Measurements from ENCODE around the gene JARID2. TPM values are rescaled to one million over a fixed set of nuclear protein-coding genes. Genes with fewer than 3 reads are reported as not detected.

The JARID2 gene
- total RNA-seq, 2 experiments from 2014 or later: 33.0 to 33.2 TPM

DNA sequence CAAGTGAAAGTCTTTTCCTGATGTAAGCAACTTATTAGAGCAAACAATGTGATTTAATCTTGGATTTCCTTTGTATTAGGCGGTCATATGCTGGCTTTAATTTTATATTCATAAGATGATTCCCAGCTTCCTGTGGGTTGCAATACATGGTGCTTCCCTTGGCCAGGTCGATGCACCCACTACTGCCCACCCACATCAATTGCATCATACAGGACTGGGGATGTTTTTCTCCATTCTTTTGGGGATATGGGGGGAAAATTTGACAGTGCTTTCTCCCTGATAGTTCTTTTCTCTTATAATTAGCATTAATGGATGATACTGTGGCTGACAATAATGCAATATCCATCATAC, 187.6 kb downstream of the JARID2 start:
- DNase-seq (no peak), ATAC-seq (peak; percentile 4)
- H3K4me1 Mint-ChIP-seq (ENCODE audit: low read depth): peaks cover 85% of the 10 kb centered on the region
- POLR2A ChIA-PET: interaction anchor here (0.7 to 1.0 kb wide), 2 partner anchors 33 to 45 kb away, joined by 3 read pairs; no protein-coding TSS in a partner anchor
- peak overlapping the region; percentile 75 for H3K27ac Mint-ChIP-seq
- CTCF ChIA-PET: interaction anchor here (1.4 kb wide), 1 partner anchor 13 kb away, joined by 4 read pairs; no protein-coding TSS in a partner anchor
- peak overlapping the region; percentile 19 for H3K4me3 Mint-ChIP-seq
- peaks cover 7% of the 10 kb centered on the region for H3K9me3 Mint-ChIP-seq (ENCODE audit: insufficient read depth)
- peaks cover 46% of the 10 kb centered on the region for H3K36me3 Mint-ChIP-seq (ENCODE audit: low read depth)
- H3K27me3 Mint-ChIP-seq (ENCODE audit: low read depth): no peaks in the 10 kb centered on the region

DNA sequence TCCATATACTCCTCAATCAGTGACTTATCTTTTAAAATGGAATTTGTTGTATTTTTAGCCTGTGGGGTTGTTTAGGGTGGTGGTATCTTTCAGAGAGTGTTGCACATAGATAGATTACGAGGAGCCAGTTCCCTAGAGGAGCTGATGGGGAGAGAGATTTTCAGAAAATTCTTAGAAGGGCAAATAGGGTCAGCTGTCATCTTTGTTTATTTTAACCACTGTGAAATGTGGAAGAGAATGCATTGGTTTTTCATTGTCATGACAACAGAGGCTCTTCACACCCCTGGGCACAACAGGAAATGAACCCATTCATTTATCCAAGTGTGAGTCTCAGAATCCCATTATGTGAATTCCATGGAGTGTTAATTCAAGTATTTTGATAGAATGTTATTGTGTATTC, 188.4 kb downstream of the JARID2 start:
- ATAC-seq: no peak
- Mint-ChIP-seq H3K27me3 (ENCODE audit: low read depth) (no peaks in the 10 kb centered on the region), H3K9me3 (ENCODE audit: insufficient read depth) (peaks cover 7% of the 10 kb centered on the region), H3K4me1 (ENCODE audit: low read depth) (peaks cover 86% of the 10 kb centered on the region), H3K36me3 (ENCODE audit: low read depth) (peaks cover 44% of the 10 kb centered on the region), H3K27ac (peak overlapping the region; percentile 85), H3K4me3 (no peak overlapping the region)
- no peak for DNase-seq
- ChIA-PET POLR2A (interaction anchor here (1.5 kb wide), 1 partner anchor 34 kb away, joined by 4 read pairs; no protein-coding TSS in a partner anchor), CTCF (interaction anchor here (1.2 to 1.7 kb wide), 6 partner anchors 8 to 46 kb away, joined by 3 to 5 read pairs (median 4); no protein-coding TSS in a partner anchor)

- ChIA-PET POLR2A (interaction anchor here (0.6 to 1.5 kb wide), 2 partner anchors 34 to 67 kb away, joined by 4 read pairs; no protein-coding TSS in a partner anchor), CTCF (interaction anchor here (1.2 to 1.7 kb wide), 6 partner anchors 9 to 47 kb away, joined by 3 to 5 read pairs (median 4); no protein-coding TSS in a partner anchor)
- peak overlapping the region; percentile 85 for H3K27ac Mint-ChIP-seq
- no peaks in the 10 kb centered on the region for H3K27me3 Mint-ChIP-seq (ENCODE audit: low read depth)
- DNase-seq: no peak
- H3K9me3 Mint-ChIP-seq (ENCODE audit: insufficient read depth): peaks cover 7% of the 10 kb centered on the region
- H3K36me3 Mint-ChIP-seq (ENCODE audit: low read depth): peaks cover 40% of the 10 kb centered on the region
- no peak for ATAC-seq
- peak overlapping the region; percentile 52 for H3K4me3 Mint-ChIP-seq
- peaks cover 88% of the 10 kb centered on the region for H3K4me1 Mint-ChIP-seq (ENCODE audit: low read depth)
Measured at GRCh38 chr6:15434823-15435380, 189.0 kb downstream of the JARID2 start.

DNA sequence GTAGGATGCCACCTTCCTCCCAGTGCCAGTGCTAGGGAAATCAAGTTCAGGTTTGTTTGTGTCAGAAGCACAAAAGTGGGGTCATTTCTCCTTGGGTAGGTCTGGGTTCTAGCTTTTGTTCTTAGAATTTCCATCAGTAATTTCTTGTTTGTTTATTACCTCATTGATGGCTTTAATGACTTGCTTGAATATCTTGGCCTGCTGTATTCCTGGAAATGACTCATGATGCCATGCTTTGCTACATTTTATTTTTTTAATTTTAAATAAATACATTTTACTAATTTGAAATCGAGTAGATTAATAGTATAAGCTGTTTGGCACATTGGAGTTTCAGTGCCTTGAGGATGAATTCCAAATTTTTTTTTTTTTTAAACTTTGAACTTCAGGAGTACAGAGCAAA, 189.6 kb downstream of the JARID2 start:
- peak overlapping the region; percentile 85 for H3K27ac Mint-ChIP-seq
- POLR2A ChIA-PET: interaction anchor here (1.8 kb wide), 1 partner anchor 14 kb away, joined by 5 read pairs; no protein-coding TSS in a partner anchor
- no peak for DNase-seq
- CTCF ChIA-PET: interaction anchor here (0.7 to 1.7 kb wide), 5 partner anchors 10 to 47 kb away, joined by 3 to 5 read pairs (median 5); no protein-coding TSS in a partner anchor
- H3K9me3 Mint-ChIP-seq (ENCODE audit: insufficient read depth): peaks cover 7% of the 10 kb centered on the region
- no peaks in the 10 kb centered on the region for H3K27me3 Mint-ChIP-seq (ENCODE audit: low read depth)
- H3K4me1 Mint-ChIP-seq (ENCODE audit: low read depth): peaks cover 91% of the 10 kb centered on the region
- H3K36me3 Mint-ChIP-seq (ENCODE audit: low read depth): peaks cover 41% of the 10 kb centered on the region
- no peak overlapping the region for H3K4me3 Mint-ChIP-seq
- no peak for ATAC-seq

GRCh38 chr6:15436451-15436850, 190.6 kb downstream of the JARID2 start:
- ATAC-seq (no peak), DNase-seq (no peak)
- Mint-ChIP-seq H3K9me3 (ENCODE audit: insufficient read depth) (peaks cover 7% of the 10 kb centered on the region), H3K27me3 (ENCODE audit: low read depth) (no peaks in the 10 kb centered on the region), H3K4me3 (no peak overlapping the region), H3K36me3 (ENCODE audit: low read depth) (peaks cover 42% of the 10 kb centered on the region), H3K4me1 (ENCODE audit: low read depth) (peaks cover 95% of the 10 kb centered on the region), H3K27ac (peak overlapping the region; percentile 80)
- CTCF ChIA-PET: no interaction called here
- POLR2A ChIA-PET: interaction anchor here (1.8 kb wide), 1 partner anchor 15 kb away, joined by 5 read pairs; no protein-coding TSS in a partner anchor

- H3K27ac Mint-ChIP-seq: peak overlapping the region; percentile 80
- ATAC-seq (no peak), DNase-seq (no peak)
- ChIA-PET POLR2A (interaction anchor here (1.8 kb wide), 1 partner anchor 15 kb away, joined by 5 read pairs; no protein-coding TSS in a partner anchor), CTCF (no interaction called here)
- H3K9me3 Mint-ChIP-seq (ENCODE audit: insufficient read depth): peaks cover 7% of the 10 kb centered on the region
- H3K36me3 Mint-ChIP-seq (ENCODE audit: low read depth): peaks cover 42% of the 10 kb centered on the region
- H3K27me3 Mint-ChIP-seq (ENCODE audit: low read depth): no peaks in the 10 kb centered on the region
- no peak overlapping the region for H3K4me3 Mint-ChIP-seq
- H3K4me1 Mint-ChIP-seq (ENCODE audit: low read depth): peaks cover 91% of the 10 kb centered on the region
Measured at GRCh38 chr6:15437090-15437635, 191.3 kb downstream of the JARID2 start.

- CTCF ChIA-PET: interaction anchor here (1.0 to 5.1 kb wide), 10 partner anchors 10 to 113 kb away, joined by 3 to 40 read pairs (median 3); no protein-coding TSS in a partner anchor
- Mint-ChIP-seq H3K27ac (peak overlapping the region; percentile 75), H3K4me1 (ENCODE audit: low read depth) (peaks cover 83% of the 10 kb centered on the region), H3K9me3 (ENCODE audit: insufficient read depth) (peaks cover 6% of the 10 kb centered on the region), H3K27me3 (ENCODE audit: low read depth) (no peaks in the 10 kb centered on the region), H3K4me3 (peak overlapping the region; percentile 1), H3K36me3 (ENCODE audit: low read depth) (peaks cover 40% of the 10 kb centered on the region)
- POLR2A ChIA-PET: interaction anchor here (1.3 to 1.9 kb wide), 2 partner anchors 19 to 35 kb away, joined by 4 to 9 read pairs; no protein-coding TSS in a partner anchor
- ATAC-seq (peak; percentile 40), DNase-seq (no peak)
Measured at GRCh38 chr6:15439410-15440025, 193.6 kb downstream of the JARID2 start.

DNA sequence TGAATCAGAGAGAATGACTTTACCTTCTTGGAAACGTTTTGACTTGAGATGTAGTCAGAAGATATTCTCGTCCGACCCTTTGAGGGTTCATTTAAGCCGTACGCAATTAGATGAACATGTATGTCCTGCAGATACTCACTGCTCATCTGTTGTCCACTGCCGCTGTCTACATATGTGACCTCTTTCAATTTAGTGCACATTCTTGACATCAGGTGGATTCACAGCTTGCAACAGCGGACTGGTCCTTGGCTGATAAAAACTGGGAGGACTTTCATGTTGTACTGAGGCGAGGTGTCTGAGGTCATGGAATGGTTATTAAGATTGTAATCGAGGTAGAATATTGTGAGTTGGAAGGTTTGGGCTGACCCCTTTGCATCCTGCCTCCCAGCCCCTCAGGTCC, 194.2 kb downstream of the JARID2 start:
- ChIA-PET POLR2A (interaction anchor here (0.6 to 1.9 kb wide), 2 partner anchors 26 to 36 kb away, joined by 3 to 9 read pairs; no protein-coding TSS in a partner anchor), CTCF (interaction anchor here (0.9 to 5.1 kb wide), 15 partner anchors 18 to 213 kb away, joined by 3 to 40 read pairs (median 4); no protein-coding TSS in a partner anchor)
- no peak for DNase-seq
- peaks cover 1% of the 10 kb centered on the region for H3K9me3 Mint-ChIP-seq (ENCODE audit: insufficient read depth)
- no peak overlapping the region for H3K4me3 Mint-ChIP-seq
- H3K27me3 Mint-ChIP-seq (ENCODE audit: low read depth): no peaks in the 10 kb centered on the region
- peak overlapping the region; percentile 75 for H3K27ac Mint-ChIP-seq
- H3K4me1 Mint-ChIP-seq (ENCODE audit: low read depth): peaks cover 83% of the 10 kb centered on the region
- no peak for ATAC-seq
- H3K36me3 Mint-ChIP-seq (ENCODE audit: low read depth): peaks cover 35% of the 10 kb centered on the region

DNA sequence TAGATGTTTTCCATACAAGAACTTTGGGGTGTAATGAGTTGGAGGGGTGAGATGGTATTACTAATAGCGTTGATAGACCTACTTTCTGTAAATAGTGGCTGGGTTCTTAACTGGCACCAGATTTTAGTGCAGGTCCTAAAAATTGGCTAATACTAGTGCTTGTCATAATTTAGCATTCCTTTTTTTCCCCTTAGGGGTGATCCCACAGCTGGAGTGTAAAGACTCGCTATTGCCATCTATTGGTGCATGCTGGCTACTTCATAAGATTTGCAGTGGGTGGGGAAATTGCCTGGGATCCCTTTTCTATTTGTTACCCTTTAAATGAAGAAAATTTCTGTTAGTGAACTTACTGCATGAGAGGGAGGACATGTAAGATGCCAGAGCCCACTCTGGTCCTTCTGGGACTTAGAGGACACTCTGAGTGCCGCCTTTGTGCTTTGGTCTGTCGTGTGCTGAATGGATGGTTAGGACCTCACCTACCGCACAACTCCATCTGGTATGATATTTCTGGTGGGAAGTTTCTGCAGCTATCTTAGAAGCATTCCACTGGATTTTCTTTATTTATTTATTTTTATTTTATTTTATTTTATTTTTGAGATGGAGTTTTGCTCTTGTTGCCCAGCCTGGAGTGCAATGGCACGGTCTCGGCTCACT, 195.5 kb downstream of the JARID2 start:
- DNase-seq (peak; percentile 53), ATAC-seq (no peak)
- H3K27ac Mint-ChIP-seq: no peak overlapping the region
- POLR2A ChIA-PET: no interaction called here
- H3K4me3 Mint-ChIP-seq: no peak overlapping the region
- H3K27me3 Mint-ChIP-seq (ENCODE audit: low read depth): no peaks in the 10 kb centered on the region
- H3K9me3 Mint-ChIP-seq (ENCODE audit: insufficient read depth): no peaks in the 10 kb centered on the region
- H3K4me1 Mint-ChIP-seq (ENCODE audit: low read depth): peaks cover 74% of the 10 kb centered on the region
- peaks cover 29% of the 10 kb centered on the region for H3K36me3 Mint-ChIP-seq (ENCODE audit: low read depth)
- CTCF ChIA-PET: interaction anchor here (0.5 to 5.1 kb wide), 17 partner anchors 17 to 724 kb away, joined by 3 to 40 read pairs (median 4); no protein-coding TSS in a partner anchor

- CTCF ChIA-PET: interaction anchor here (0.9 to 5.1 kb wide), 7 partner anchors 20 to 725 kb away, joined by 3 to 40 read pairs (median 5); no protein-coding TSS in a partner anchor
Measured at GRCh38 chr6:15441981-15442380, 196.1 kb downstream of the JARID2 start.

DNA sequence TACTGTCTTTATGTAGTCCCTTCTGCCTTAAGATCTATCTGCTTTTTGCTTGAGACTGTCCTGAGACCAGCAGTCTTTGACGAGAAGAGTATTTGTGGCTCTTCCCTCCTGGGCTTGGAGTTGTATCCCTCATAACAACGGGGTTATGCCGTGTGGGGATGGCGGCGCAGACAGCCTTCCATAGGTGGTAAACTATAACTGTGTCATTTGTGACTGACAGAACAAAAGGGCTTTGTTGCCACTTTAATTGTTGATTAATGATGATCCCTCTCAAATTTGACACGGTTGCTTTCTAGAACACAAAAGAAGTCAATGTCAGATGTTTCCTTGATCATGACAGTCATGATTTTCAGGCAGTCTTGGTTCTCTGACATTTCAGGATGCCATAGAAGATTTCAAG, 196.6 kb downstream of the JARID2 start:
- H3K9me3 Mint-ChIP-seq (ENCODE audit: insufficient read depth): no peaks in the 10 kb centered on the region
- POLR2A ChIA-PET: no interaction called here
- H3K27ac Mint-ChIP-seq: peak overlapping the region; percentile 5
- no peaks in the 10 kb centered on the region for H3K27me3 Mint-ChIP-seq (ENCODE audit: low read depth)
- no peak for DNase-seq
- ATAC-seq: no peak
- H3K4me1 Mint-ChIP-seq (ENCODE audit: low read depth): peaks cover 71% of the 10 kb centered on the region
- no peak overlapping the region for H3K4me3 Mint-ChIP-seq
- CTCF ChIA-PET: interaction anchor here (0.9 to 5.1 kb wide), 6 partner anchors 20 to 193 kb away, joined by 3 to 40 read pairs (median 8); no protein-coding TSS in a partner anchor
- peaks cover 18% of the 10 kb centered on the region for H3K36me3 Mint-ChIP-seq (ENCODE audit: low read depth)

More at GRCh38 chr6:15441981-15442380, 196.1 kb downstream of the JARID2 start:
- H3K27me3 Mint-ChIP-seq (ENCODE audit: low read depth): no peaks in the 10 kb centered on the region
- H3K36me3 Mint-ChIP-seq (ENCODE audit: low read depth): peaks cover 23% of the 10 kb centered on the region
- H3K27ac Mint-ChIP-seq: no peak overlapping the region
- peaks cover 71% of the 10 kb centered on the region for H3K4me1 Mint-ChIP-seq (ENCODE audit: low read depth)
- ATAC-seq: no peak
- H3K4me3 Mint-ChIP-seq: no peak overlapping the region
- DNase-seq: no peak
- POLR2A ChIA-PET: no interaction called here
- no peaks in the 10 kb centered on the region for H3K9me3 Mint-ChIP-seq (ENCODE audit: insufficient read depth)
